Spinal cord (tissue), 10 donors: ENCODE measurements around the gene ITPRIPL2. TPM values are rescaled to one million over a fixed set of nuclear protein-coding genes. Genes with fewer than 3 reads are reported as not detected.

Source experiments
- DNase-seq, 6 donors: peaks; one replicate each; pipeline versions ENCODE4 v3.0.0 to v3.0.0-alpha.2; 2013 to 2015; ENCODE audit warnings: low spot score in 6 of 6, low read depth in 4 of 6
- H3K27ac ChIP-seq: one replicate; pipeline ENCODE4 v1.5.1; 2013; ENCODE audit warnings: low read depth, low read length, control low read depth
- H3K27me3 ChIP-seq: one replicate; pipeline ENCODE4 v1.6.1; 2013; ENCODE audit warnings: low read length; ENCODE audit not compliant: control insufficient read depth, insufficient read depth
- H3K36me3 ChIP-seq: one replicate; pipeline ENCODE4 v1.6.1; 2013; ENCODE audit warnings: low read length; ENCODE audit not compliant: control insufficient read depth, insufficient read depth
- H3K4me1 ChIP-seq: one replicate; pipeline ENCODE4 v1.6.1; 2013; ENCODE audit warnings: low read length; ENCODE audit not compliant: control insufficient read depth, insufficient read depth
- H3K4me3 ChIP-seq: one replicate; pipeline ENCODE4 v1.5.1; 2013; ENCODE audit warnings: low read depth, low read length, control low read depth
- H3K9me3 ChIP-seq: one replicate; pipeline ENCODE4 v1.6.1; 2013; ENCODE audit warnings: low read length; ENCODE audit not compliant: control insufficient read depth, insufficient read depth
- WGBS: methylation state at CpG from one replicate; pipeline ENCODE4 v1.1.5; 2013; ENCODE audit warnings: missing lambda C conversion rate; ENCODE audit not compliant: insufficient coverage; 5-methylcytosine and 5-hydroxymethylcytosine counted together
- polyA plus RNA-seq, 2 donors: library from polyadenylated mRNA; unstranded; fragments of 120-200 nt; gene quantifications; one replicate each; pipeline ENCODE4 v1.2.1, GENCODE V29; 2013; ENCODE audit not compliant: insufficient read length in 2 of 2
- total RNA-seq, 2 donors: library from RNA; depleted of rRNA in 1 of 2; stranded (reverse); fragments of 120-200 nt in 1 of 2; fragments of >200 nt in 1 of 2; gene quantifications; one replicate each; pipeline versions ENCODE4 v1.2.3 to v1.2.4, GENCODE V29; 2013 to 2014
- donor health status: healthy.

ITPRIPL2 gene
- total and polyA plus RNA-seq, 4 donors: 7.1 to 18.5 (median 11.1) TPM

DNA sequence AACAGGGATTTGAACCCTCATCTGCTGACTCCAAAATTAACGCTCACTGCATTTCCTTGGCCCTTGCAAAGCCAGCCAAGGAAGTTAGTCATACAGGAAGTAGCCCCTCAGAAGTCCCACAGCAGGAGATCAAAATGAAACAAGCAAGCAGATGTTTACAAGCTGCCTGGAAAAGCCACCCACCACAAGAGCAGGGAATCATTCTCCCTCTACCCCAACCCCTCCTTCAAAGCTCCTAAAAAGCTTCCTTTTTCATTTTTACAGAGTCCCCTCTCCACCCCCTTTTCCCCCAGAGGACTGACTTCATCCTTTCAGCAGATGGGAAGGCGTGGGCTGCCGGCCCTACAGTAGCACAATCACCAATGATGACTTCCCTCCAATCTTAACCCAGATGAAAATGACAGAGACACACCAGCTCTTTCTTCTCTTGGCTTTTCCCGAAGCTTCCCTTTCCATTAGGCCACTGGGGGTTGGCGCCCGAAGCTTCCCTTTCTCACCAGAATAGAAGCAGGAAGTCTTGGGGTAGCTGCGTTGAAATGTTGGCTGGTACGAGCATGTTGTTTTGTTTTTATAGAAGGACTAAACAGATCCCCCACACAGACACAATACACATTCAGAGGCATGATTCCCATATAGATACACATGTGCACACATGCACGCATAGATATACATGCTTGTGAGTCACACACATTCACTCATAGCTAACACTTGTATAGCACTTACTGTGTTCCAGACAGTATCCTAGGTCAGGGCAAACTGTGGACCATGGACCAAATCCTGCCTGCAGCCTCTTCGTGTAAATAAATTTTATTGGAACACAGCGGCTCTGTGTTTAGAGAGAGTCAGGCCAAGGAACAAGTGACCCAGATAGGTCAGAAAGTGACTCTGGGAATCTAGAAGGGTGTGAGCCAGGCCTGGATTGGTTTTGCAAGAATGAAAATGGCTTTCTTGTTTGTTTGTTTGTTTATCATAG, 17.4 kb downstream of the ITPRIPL2 start:
- no peaks in the 10 kb centered on the region for H3K27me3 ChIP-seq
- H3K36me3 ChIP-seq: no peaks in the 10 kb centered on the region
- DNase-seq: peak in 2 of 6 donors; percentile 19 to 67
- peaks cover 22% of the 10 kb centered on the region for H3K4me1 ChIP-seq
- no peaks in the 10 kb centered on the region for H3K9me3 ChIP-seq
- peak overlapping the region; percentile 78 for H3K27ac ChIP-seq
- 50% methylated on average over 6 of the region's 11 CpGs for WGBS
- no peak overlapping the region for H3K4me3 ChIP-seq

DNA sequence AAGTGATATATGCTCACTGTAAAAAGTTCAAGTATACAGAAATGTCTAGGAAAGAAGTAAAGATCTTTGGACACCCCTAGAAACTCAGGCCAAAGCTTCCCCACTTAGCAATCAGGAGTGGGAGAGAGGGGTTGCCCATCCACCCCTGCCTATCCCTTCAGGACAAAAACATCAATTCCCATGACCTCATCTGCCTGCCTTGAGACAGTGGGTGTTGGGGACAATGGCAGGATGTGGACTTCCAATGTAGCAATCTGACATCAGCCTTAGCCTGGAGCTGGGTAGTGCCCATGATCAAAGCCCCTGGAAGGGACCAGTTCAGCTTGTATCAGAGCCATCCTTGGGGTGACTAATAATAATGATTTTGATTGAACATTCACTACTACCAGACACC, 18.1 kb downstream of the ITPRIPL2 start:
- H3K9me3 ChIP-seq: no peaks in the 10 kb centered on the region
- DNase-seq: no peak
- H3K4me3 ChIP-seq: no peak overlapping the region
- no peaks in the 10 kb centered on the region for H3K27me3 ChIP-seq
- H3K27ac ChIP-seq: peak overlapping the region; percentile 43
- H3K36me3 ChIP-seq: no peaks in the 10 kb centered on the region
- H3K4me1 ChIP-seq: peaks cover 27% of the 10 kb centered on the region

DNA sequence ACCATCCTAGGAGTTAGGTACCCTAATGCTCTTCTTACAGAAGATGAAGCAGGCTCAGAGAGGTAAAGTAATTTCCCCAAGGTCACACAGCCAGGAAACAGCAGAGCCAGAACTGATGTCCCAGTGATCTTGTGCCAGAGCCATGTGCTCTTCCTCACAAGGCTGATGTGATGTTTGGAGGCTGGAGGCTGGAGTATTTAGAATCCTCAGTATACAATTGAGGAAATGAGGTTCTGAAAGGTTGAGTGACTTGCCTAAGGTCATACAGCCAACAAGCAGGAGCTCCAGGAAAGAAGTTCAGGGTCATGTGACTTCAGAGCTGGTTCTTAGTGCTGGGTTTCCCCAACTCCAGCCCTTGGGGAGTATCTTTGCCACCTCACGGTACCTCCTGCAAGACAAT, 18.5 kb downstream of the ITPRIPL2 start:
- DNase-seq: no peak
- peaks cover 28% of the 10 kb centered on the region for H3K4me1 ChIP-seq
- no peaks in the 10 kb centered on the region for H3K9me3 ChIP-seq
- WGBS: no CpG with 5 or more reads among the region's 1 CpG
- H3K27ac ChIP-seq: no peak overlapping the region
- H3K36me3 ChIP-seq: no peaks in the 10 kb centered on the region
- H3K27me3 ChIP-seq: no peaks in the 10 kb centered on the region
- no peak overlapping the region for H3K4me3 ChIP-seq

DNA sequence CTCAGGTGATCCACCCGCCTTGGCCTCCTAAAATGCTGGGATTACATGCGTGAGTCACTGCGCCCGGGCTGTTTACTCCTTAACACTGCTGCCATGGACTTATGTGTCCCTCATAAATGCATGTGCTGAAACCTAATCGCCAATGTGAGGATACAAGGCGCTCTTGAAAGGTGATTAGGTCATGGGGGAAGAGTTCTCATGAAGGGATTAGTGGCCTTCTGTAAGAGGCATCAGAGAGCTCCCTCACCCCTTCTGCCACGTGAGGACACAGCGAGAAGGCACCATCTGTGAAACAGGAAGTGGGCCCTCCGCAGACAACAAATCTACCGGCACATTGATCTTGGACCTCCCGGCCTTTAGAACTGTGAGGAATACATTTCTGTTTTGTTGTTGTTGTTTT, 19.1 kb downstream of the ITPRIPL2 start:
- 94% methylated on average over 5 of the region's 11 CpGs for WGBS
- no peaks in the 10 kb centered on the region for H3K27me3 ChIP-seq
- no peak overlapping the region for H3K4me3 ChIP-seq
- H3K36me3 ChIP-seq: no peaks in the 10 kb centered on the region
- H3K27ac ChIP-seq: no peak overlapping the region
- no peaks in the 10 kb centered on the region for H3K9me3 ChIP-seq
- H3K4me1 ChIP-seq: peaks cover 28% of the 10 kb centered on the region
- no peak for DNase-seq

DNA sequence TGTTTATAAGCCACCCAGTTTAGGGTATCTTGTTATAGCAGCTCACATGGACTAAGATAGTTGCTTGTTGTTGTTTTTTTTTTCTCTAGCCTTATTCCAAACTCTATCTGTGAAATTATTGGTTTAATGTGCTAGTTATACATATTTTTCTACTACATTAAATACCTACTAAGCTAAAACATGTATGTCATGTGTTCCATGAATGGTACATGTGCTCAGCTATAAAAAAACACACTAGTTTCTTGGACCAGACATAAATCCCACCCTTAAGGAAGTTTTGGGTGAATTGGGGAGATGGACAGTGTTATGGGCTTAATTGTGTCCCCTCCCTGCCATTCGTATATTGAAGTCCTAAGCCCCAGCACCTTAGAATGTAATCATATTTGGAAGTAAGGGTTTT, 19.8 kb downstream of the ITPRIPL2 start:
- no CpG with 5 or more reads among the region's 1 CpG for WGBS
- Histone ChIP-seq H3K36me3 (no peaks in the 10 kb centered on the region), H3K4me1 (peaks cover 28% of the 10 kb centered on the region), H3K27me3 (no peaks in the 10 kb centered on the region), H3K4me3 (no peak overlapping the region), H3K9me3 (no peaks in the 10 kb centered on the region), H3K27ac (no peak overlapping the region)
- no peak for DNase-seq

DNA sequence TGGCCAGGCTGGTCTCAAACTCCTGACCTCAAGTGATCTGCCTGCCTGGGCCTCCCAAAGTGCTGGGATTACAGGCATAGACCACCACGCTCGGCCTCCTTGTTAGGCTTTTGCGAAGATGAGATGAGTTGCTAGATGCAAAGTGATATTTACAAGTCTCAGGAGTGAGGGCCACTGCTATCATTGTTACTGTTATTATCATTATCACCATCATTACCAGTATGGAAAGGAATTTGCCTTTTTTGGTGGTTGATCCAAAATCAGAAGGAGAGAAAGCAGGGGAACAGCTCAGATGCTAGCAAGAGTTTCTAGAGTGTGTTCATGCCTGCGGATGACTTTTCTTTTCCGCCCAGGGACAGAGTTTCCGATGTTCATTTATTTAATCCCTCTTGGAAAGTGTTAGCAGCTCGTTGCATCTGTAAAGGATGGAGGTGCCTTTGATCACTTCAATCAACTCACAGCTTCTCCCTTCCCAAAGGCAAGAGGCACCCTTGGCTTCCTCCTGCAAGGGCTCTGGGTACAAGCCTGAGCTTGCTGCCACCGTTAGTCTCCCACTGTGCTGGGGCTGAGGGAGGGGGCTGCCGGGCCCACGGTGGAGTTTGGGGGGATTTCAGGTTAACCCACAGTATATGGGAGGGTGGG, 21.6 kb downstream of the ITPRIPL2 start:
- Histone ChIP-seq H3K9me3 (no peaks in the 10 kb centered on the region), H3K36me3 (no peaks in the 10 kb centered on the region), H3K4me3 (no peak overlapping the region), H3K27me3 (no peaks in the 10 kb centered on the region), H3K4me1 (peaks cover 20% of the 10 kb centered on the region), H3K27ac (no peak overlapping the region)
- WGBS: 40% methylated on average over 3 of the region's 10 CpGs
- no peak for DNase-seq

DNA sequence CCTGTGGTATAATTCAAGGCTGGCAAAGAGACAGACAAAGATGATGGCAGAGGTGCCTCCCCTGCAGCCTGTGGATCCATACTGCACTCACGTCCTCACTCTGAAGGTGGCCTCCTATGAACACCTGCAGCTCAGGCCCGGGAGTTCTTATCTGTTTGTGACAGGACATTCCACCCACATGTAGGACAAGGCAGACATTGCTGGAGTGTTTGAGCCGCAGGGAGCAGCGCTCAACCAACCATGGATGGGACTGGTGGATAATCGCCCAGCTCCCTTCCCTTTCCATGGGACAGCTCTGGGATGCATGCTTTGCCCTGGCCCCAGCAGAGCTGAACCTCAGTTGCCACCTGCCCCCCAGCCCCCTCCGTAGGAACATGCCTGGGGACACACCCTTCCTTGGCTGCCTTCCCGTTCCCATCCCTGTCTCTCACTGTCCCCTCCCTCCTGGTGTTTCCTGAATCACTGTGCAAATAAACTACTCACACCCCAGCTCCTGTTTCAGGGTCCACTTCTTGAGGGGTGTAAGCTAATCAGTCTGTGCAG, 22.2 kb downstream of the ITPRIPL2 start:
- peaks cover 16% of the 10 kb centered on the region for H3K4me1 ChIP-seq
- 62% methylated on average over 5 of the region's 7 CpGs for WGBS

DNA sequence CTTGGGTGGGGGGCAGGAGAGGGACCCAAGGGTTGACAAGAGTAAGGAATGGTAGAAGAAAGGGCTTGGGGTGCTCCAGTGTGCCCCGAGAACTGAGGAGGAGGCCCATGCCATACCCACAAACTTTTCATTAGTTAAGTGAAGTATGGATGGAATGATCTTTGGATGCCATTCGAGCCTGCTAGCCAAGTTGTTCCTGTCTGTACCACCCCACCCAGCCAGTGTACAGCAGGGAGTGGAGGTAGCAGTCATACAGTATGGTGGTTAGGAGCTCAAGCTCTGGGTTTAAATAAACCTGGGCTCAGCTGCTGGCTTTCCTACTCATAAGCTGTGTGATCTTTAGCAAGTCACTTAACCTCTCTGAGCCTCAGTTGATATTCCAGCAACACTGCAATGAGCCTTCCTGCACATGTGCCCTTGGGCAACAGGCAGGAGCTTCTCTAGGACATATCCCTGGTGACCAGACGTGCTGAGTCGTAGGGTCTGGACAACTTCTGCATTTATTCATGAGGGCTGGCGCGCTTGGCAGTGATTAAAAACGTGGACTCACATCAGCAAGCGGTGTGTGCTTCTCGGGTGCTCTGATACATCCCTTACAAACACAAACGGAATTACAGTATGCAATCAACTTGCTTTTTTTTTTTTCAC, 22.9 kb downstream of the ITPRIPL2 start:
- H3K4me1 ChIP-seq: peaks cover 13% of the 10 kb centered on the region
- no peak for DNase-seq
- H3K36me3 ChIP-seq: no peaks in the 10 kb centered on the region
- no peak overlapping the region for H3K4me3 ChIP-seq
- WGBS: 46% methylated on average over 7 of the region's 10 CpGs
- no peaks in the 10 kb centered on the region for H3K27me3 ChIP-seq
- no peak overlapping the region for H3K27ac ChIP-seq
- H3K9me3 ChIP-seq: no peaks in the 10 kb centered on the region

More for the DNA sequence above, 22.2 kb downstream of the ITPRIPL2 start:
- H3K27me3 ChIP-seq: no peaks in the 10 kb centered on the region
- DNase-seq: no peak
- no peak overlapping the region for H3K4me3 ChIP-seq
- no peak overlapping the region for H3K27ac ChIP-seq
- H3K9me3 ChIP-seq: no peaks in the 10 kb centered on the region
- no peaks in the 10 kb centered on the region for H3K36me3 ChIP-seq

DNA sequence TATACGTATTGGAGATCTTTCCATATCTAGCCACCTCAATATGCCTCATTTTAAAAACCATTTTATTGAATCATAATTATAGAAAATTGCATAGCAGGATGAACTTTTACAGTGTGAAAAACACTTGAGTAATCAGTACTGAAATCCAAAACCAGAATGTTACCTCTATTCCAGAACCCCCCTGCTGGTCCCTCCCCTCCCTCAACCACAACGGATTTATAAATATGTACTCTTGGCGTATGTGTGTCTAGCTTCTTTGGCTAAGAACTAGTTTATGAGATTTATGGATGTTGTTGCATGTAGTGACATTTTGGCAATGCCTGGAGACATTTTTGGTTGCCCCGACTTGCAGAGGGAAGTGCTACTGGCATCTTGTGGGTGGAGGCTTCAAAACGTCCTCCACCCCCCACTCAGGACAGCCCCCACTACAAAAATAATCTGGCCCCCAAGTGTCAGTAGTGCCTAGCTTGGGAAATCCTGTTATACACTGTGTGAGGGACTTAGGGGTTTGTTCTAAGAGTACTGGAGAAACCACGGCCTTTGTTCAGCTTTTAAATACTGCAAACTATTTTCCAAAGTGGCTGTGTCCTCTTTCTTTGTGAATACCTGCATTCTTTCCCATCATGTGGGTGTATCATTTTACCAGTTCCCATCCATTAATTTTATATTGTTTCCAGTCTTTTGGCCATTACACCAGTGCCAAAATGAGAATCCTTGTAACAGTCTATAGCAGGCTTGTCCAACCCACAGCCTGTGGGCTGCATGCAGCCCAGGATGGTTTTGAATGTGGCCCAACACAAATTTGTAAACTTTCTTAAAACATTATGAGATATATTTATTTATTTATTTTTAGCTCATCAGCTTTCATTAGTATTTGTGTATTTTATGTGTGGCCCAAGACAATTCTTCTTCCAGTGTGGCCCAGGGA, 23.7 kb downstream of the ITPRIPL2 start:
- Histone ChIP-seq H3K27me3 (no peaks in the 10 kb centered on the region), H3K36me3 (no peaks in the 10 kb centered on the region), H3K4me3 (no peak overlapping the region), H3K4me1 (peaks cover 13% of the 10 kb centered on the region), H3K9me3 (no peaks in the 10 kb centered on the region), H3K27ac (no peak overlapping the region)
- no peak for DNase-seq
- WGBS: 100% methylated on average over 1 of the region's 6 CpGs
